ENCODE data around the gene MACO1. TPM values are rescaled to one million over a fixed set of nuclear protein-coding genes. Genes with fewer than 3 reads are reported as not detected.

The MACO1 gene
- total and polyA plus RNA-seq, 10 of the 15 experiments (the other 5 are each of a cell fraction or from before 2014, with no cell fraction given) = 3.2 to 19.8 (median 10.3) TPM

DNA sequence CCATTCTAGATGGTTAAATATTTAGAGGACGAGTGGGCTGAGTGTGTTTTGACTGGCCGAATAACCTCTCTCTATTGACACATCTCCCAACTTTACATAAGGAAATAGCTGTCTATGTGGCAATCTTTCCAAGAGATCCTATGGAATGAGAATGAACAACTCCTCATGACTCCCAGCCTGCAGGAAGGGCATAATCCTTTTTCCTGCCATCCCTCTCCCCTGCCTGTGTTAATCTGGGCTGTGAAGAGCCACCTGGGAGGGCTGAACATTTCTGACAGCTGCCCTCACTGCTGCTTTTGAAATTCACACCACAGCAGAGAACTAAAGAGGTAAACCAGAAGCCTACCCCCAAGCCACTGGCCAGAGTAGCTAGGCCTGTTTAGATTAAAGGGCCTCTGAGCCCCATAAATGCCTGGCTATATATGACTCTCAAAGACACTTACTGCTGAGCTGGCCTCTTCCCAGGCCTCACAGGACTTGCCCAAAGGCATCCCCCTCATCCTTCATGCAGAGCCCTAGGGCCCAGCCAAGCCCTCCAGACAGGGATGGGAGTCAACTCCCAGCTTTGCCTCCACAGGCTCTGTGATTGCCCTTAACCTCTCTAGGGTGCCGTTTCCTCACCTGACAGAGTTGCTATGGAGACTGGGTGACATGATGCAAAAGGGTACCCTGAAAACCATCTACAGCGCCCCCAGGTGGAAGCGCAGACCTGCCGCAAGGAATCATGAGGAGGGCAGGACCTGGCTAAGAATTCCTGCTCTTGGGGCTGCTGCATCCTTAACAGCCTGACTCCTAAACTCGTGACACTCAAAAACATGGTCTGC lies 70.8 kb downstream of the MACO1 start:
- ChIA-PET RAD21 (ENCODE audit: unreplicated experiment) (interaction anchor here (1.4 kb wide), 1 partner anchor 19 kb away, joined by 3 read pairs; no protein-coding TSS in a partner anchor), POLR2A (no interaction called here), CTCF (interaction anchor here (0.7 to 6.4 kb wide), 7 partner anchors 13 to 309 kb away, joined by 3 to 61 read pairs (median 3); no protein-coding TSS in a partner anchor), SMC1A (ENCODE audit: uncharacterized antibody, unreplicated experiment) (interaction anchor here (0.6 to 4.9 kb wide), 4 partner anchors 12 to 25 kb away, joined by 3 to 24 read pairs (median 4); no protein-coding TSS in a partner anchor)
- ATAC-seq (no peak; the same call in 2 of the 3 replicates), FAIRE-seq (no peak), DNase-seq (ENCODE audit: low read depth, low spot score) (no peak)
- Histone ChIP-seq H3K27ac (ENCODE audit: control insufficient read depth, insufficient read depth) (no peak overlapping the region), H3K4me2 (ENCODE audit: control insufficient read depth, insufficient read depth) (no peak overlapping the region), H2AFZ (ENCODE audit: control insufficient read depth, low read depth, low read length) (no peak overlapping the region), H3K36me3 (ENCODE audit: control insufficient read depth in 2 of 2, insufficient read depth in 2 of 2, low read length in 1 of 2) (peaks cover 4 to 5% of the 10 kb centered on the region in 2 experiments; a peak in 3 of 4 replicates), H3K27me3 (replicated peaks in 1 of 2; ENCODE audit: control insufficient read depth in 2 of 2, insufficient read depth in 2 of 2, low read length in 1 of 2) (no peaks in the 10 kb centered on the region), H3K4me1 (ENCODE audit: control insufficient read depth, insufficient read depth, low read length) (no peaks in the 10 kb centered on the region), H4K20me1 (ENCODE audit: control insufficient read depth, insufficient read depth) (no peaks in the 10 kb centered on the region), H3K79me2 (ENCODE audit: control insufficient read depth, insufficient read depth, low read length) (no peaks in the 10 kb centered on the region), H3K9ac (ENCODE audit: control insufficient read depth, insufficient read depth, low read length) (no peak overlapping the region), H3K4me3 (no peak overlapping the region), H3K9me3 (replicated peaks; ENCODE audit: control insufficient read depth, insufficient read depth, low read length) (no peaks in the 10 kb centered on the region)
- intact Hi-C loops (cut with micrococcal nuclease; ENCODE audit: unreplicated experiment) = loop anchor here (5.0 kb wide), 1 partner anchor 296 kb away; no protein-coding TSS in a partner anchor
- WGBS (ENCODE audit: insufficient coverage, insufficient replicate concordance, low lambda C conversion rate, missing lambda C conversion rate) = 97% methylated on average over 7 of the region's 7 CpGs
- no TSS peak for BruUV-seq (replicated peaks)
- TF ChIP-seq MTA2 (IDR thresholded peaks at IDR 0.05; ENCODE audit: low read depth) = no peak
- TF ChIP-seq, protein P1, sequence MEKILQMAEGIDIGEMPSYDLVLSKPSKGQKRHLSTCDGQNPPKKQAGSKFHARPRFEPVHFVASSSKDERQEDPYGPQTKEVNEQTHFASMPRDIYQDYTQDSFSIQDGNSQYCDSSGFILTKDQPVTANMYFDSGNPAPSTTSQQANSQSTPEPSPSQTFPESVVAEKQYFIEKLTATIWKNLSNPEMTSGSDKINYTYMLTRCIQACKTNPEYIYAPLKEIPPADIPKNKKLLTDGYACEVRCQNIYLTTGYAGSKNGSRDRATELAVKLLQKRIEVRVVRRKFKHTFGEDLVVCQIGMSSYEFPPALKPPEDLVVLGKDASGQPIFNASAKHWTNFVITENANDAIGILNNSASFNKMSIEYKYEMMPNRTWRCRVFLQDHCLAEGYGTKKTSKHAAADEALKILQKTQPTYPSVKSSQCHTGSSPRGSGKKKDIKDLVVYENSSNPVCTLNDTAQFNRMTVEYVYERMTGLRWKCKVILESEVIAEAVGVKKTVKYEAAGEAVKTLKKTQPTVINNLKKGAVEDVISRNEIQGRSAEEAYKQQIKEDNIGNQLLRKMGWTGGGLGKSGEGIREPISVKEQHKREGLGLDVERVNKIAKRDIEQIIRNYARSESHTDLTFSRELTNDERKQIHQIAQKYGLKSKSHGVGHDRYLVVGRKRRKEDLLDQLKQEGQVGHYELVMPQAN (conservative IDR thresholded peaks at IDR 0.05) = no peak
- TF ChIP-seq ZBTB33 (IDR thresholded peaks at IDR 0.05) = peak; percentile 97
- peak in 2 of 3 experiments; percentile 12 to 27; a peak in 2 of 6 replicates for TF ChIP-seq CTCF (IDR thresholded peaks at IDR 0.05 in 2 of 3, conservative IDR thresholded peaks at IDR 0.05 in 1 of 3; ENCODE audit: control insufficient read depth in 2 of 3, extremely low read depth in 1 of 3, insufficient read depth in 1 of 3, low read depth in 3 of 3, low read length in 3 of 3)
- no peak for TF ChIP-seq ZBED1 (IDR thresholded peaks at IDR 0.05; ENCODE audit: borderline replicate concordance)
- in situ Hi-C loops (cut with MboI) = no loop called here
